KMS-11 (cell line): ENCODE measurements around the gene RASGRP1.

Source experiments
- H2AFZ ChIP-seq: fragments of 200-600 bp; sonication (generic); 2 replicates; pipeline ENCODE4 v1.6.1; 2016; ENCODE audit warnings: antibody characterized with exemption, mixed run types, low read depth
- H3K27ac ChIP-seq: fragments of 200-600 bp; sonication (generic); 2 replicates; pipeline ENCODE4 v1.6.1; 2016; ENCODE audit warnings: mild to moderate bottlenecking, mixed run types
- H3K27me3 ChIP-seq: fragments of 200-600 bp; sonication (generic); 2 replicates; pipeline ENCODE4 v1.6.1; 2017; ENCODE audit warnings: mild to moderate bottlenecking, low read depth, mixed run types, moderate library complexity; ENCODE audit not compliant: insufficient read depth
- H3K36me3 ChIP-seq: fragments of 200-600 bp; sonication (generic); 2 replicates; pipeline ENCODE4 v1.6.1; 2017; ENCODE audit warnings: mild to moderate bottlenecking, mixed run types; ENCODE audit not compliant: insufficient read depth
- H3K4me1 ChIP-seq: fragments of 200-600 bp; sonication (generic); 2 replicates; pipeline ENCODE4 v1.6.1; 2016; ENCODE audit warnings: mild to moderate bottlenecking, low read depth, mixed run types; ENCODE audit not compliant: poor library complexity, severe bottlenecking
- H3K4me2 ChIP-seq: fragments of 200-600 bp; sonication (generic); 2 replicates; pipeline ENCODE4 v1.7.0; 2016; ENCODE audit warnings: mild to moderate bottlenecking, mixed run types
- H3K4me3 ChIP-seq: fragments of 200-600 bp; sonication (generic); IDR thresholded peaks from 2 replicates; pipeline ENCODE4 v1.6.1; 2017; ENCODE audit warnings: low read depth, low read length, mixed read lengths; ENCODE audit not compliant: insufficient read depth
- H3K79me2 ChIP-seq: fragments of 200-600 bp; sonication (generic); 2 replicates; pipeline ENCODE4 v1.6.1; 2016; ENCODE audit warnings: low read depth, mixed run types; ENCODE audit not compliant: insufficient read depth
- H3K9ac ChIP-seq: fragments of 200-600 bp; sonication (generic); 2 replicates; pipeline ENCODE4 v1.6.1; 2016; ENCODE audit warnings: mild to moderate bottlenecking, mixed run types
- H4K20me1 ChIP-seq: fragments of 200-600 bp; sonication (generic); 2 replicates; pipeline ENCODE4 v1.6.1; 2016; ENCODE audit warnings: mild to moderate bottlenecking, mixed run types; ENCODE audit not compliant: insufficient read depth
- TF ChIP-seq, protein P1 (sequence below): fragments of 200-600 bp; sonication (generic); conservative IDR thresholded peaks from 2 replicates; pipeline ENCODE4 v1.6.1; 2017; ENCODE audit warnings: low read depth, mild to moderate bottlenecking, antibody characterized with exemption, low read length, moderate library complexity, mixed read lengths

RASGRP1 gene

DNA sequence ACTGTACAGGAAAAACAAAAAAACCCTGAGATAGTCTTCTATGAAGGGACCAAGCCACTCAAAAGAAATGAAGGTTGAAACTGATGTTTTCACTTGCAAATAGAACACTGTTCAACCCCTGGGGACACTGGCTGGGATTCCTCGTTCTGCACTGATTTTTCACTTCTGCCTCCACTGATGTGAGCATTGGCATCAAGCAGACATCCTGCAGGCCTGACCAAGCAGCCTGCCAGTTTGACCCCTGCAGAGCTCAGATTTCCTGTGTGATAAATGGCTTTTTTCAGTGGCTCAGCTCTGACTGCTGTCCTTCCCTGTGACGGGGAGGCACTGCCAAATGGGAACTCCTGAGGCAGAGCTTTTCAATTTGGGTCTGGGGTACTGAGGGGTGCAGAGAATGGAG is 50.0 kb downstream of the RASGRP1 start:
- H3K27me3 ChIP-seq = no peaks in the 10 kb centered on the region
- H4K20me1 ChIP-seq = no peaks in the 10 kb centered on the region
- no peaks in the 10 kb centered on the region for H3K36me3 ChIP-seq
- no peak overlapping the region for H3K4me2 ChIP-seq
- no peaks in the 10 kb centered on the region for H3K4me1 ChIP-seq
- H3K9ac ChIP-seq = no peak overlapping the region
- H3K79me2 ChIP-seq = no peaks in the 10 kb centered on the region
- no peak overlapping the region for H3K4me3 ChIP-seq
- H3K27ac ChIP-seq = no peak overlapping the region
- TF ChIP-seq, protein P1, sequence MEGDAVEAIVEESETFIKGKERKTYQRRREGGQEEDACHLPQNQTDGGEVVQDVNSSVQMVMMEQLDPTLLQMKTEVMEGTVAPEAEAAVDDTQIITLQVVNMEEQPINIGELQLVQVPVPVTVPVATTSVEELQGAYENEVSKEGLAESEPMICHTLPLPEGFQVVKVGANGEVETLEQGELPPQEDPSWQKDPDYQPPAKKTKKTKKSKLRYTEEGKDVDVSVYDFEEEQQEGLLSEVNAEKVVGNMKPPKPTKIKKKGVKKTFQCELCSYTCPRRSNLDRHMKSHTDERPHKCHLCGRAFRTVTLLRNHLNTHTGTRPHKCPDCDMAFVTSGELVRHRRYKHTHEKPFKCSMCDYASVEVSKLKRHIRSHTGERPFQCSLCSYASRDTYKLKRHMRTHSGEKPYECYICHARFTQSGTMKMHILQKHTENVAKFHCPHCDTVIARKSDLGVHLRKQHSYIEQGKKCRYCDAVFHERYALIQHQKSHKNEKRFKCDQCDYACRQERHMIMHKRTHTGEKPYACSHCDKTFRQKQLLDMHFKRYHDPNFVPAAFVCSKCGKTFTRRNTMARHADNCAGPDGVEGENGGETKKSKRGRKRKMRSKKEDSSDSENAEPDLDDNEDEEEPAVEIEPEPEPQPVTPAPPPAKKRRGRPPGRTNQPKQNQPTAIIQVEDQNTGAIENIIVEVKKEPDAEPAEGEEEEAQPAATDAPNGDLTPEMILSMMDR = no peak
- H2AFZ ChIP-seq = no peak overlapping the region

DNA sequence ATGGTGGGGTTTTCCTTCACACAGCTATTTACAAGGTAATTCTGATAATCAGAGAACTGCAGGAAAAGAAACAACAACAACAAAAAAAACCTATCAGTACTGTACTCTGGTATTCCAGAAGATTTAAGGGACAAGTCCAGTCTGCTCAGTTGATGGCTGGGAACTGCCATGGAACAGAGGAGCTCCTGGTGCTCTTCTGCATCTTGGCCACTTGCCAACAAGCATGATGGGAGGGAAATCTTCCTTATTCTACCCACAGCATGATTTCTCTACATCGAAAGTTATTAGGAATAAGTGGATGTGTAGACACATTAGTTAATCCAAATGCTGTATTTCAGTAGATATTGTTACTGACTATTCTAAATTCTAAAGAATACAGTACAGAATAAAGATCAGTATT is 51.7 kb downstream of the RASGRP1 start:
- Histone ChIP-seq H3K9ac (no peak overlapping the region), H3K36me3 (no peaks in the 10 kb centered on the region), H2AFZ (no peak overlapping the region), H4K20me1 (no peaks in the 10 kb centered on the region), H3K27me3 (no peaks in the 10 kb centered on the region), H3K79me2 (no peaks in the 10 kb centered on the region), H3K4me3 (no peak overlapping the region), H3K27ac (no peak overlapping the region), H3K4me2 (no peak overlapping the region), H3K4me1 (no peaks in the 10 kb centered on the region)
- TF ChIP-seq, protein P1 = no peak

DNA sequence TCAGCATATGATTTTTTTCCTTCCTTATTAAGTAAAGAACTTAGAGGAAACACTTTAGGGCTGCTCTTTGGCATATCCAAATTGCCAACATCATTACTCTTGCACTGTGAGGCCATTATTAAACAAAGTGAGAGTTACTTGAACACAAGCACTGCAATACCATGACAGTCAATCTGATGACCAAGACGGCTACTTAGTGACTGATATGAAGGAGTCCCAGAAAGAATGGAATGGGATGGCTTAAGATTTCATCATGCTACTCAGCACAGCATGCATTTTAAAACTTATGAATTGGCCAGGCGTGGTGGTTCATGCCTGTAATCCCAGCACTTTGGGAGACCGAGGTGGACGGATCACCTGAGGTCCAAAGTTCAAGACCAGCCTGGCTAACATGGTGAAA is 55.5 kb downstream of the RASGRP1 start:
- H3K4me2 ChIP-seq = no peak overlapping the region

DNA sequence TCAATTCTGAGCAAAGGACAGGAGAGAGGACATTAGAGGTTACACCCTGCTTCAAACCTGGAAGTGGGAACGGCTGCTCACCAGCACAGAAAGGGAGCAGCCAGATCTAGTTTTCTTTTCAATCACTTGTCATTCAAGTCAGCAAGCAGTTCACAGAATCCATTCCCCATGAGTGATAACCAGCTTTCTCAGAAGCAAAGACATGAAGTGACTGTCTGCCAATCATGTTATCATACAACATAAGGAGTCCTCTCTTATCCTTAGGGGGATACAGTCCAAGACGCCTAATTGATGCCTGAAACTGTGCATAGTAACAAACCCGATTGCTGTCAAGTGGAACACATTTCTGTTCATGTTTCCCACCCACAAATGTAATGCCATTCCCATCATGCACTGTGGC is 56.0 kb downstream of the RASGRP1 start:
- Histone ChIP-seq H3K36me3 (no peaks in the 10 kb centered on the region), H3K27ac (no peak overlapping the region), H3K79me2 (no peaks in the 10 kb centered on the region), H3K4me2 (no peak overlapping the region), H3K9ac (no peak overlapping the region), H2AFZ (no peak overlapping the region), H3K4me3 (no peak overlapping the region), H3K4me1 (no peaks in the 10 kb centered on the region), H4K20me1 (no peaks in the 10 kb centered on the region), H3K27me3 (no peaks in the 10 kb centered on the region)
- TF ChIP-seq, protein P1 = no peak

More for the DNA sequence above, 55.5 kb downstream of the RASGRP1 start:
- no peaks in the 10 kb centered on the region for H3K27me3 ChIP-seq
- H3K79me2 ChIP-seq = no peaks in the 10 kb centered on the region
- H2AFZ ChIP-seq = no peak overlapping the region
- no peak overlapping the region for H3K9ac ChIP-seq
- TF ChIP-seq, protein P1 = no peak
- no peaks in the 10 kb centered on the region for H3K4me1 ChIP-seq
- H3K36me3 ChIP-seq = no peaks in the 10 kb centered on the region
- no peak overlapping the region for H3K27ac ChIP-seq
- H3K4me3 ChIP-seq = no peak overlapping the region
- no peaks in the 10 kb centered on the region for H4K20me1 ChIP-seq

DNA sequence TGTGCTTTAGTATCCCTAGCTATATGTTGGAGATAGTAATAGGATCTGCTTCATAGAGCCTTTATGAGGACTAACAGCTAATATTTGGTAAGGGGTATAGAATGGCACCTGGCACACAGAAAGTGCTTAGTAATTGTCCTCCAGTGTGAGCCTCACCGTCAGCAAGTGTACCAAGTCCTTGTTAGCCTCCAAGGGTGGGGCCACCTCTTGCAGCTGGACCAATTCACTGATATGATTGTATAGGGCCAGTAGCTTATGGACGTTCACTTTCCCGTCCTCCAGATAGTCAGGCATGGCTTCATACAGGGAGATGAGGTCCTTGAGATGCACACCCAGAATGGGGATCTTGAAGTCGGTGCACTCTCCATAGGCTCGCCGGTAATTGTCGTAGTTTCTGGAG is 57.0 kb downstream of the RASGRP1 start:
- Histone ChIP-seq H3K4me2 (no peak overlapping the region), H3K9ac (no peak overlapping the region), H2AFZ (no peak overlapping the region), H4K20me1 (no peaks in the 10 kb centered on the region), H3K79me2 (no peaks in the 10 kb centered on the region), H3K27ac (no peak overlapping the region), H3K4me3 (no peak overlapping the region), H3K4me1 (no peaks in the 10 kb centered on the region), H3K27me3 (no peaks in the 10 kb centered on the region), H3K36me3 (no peaks in the 10 kb centered on the region)
- TF ChIP-seq, protein P1 = no peak
